Measurements from ENCODE around the gene ERICH6B.

GRCh38 chr13:45623516-45624090, 8.1 kb upstream of the ERICH6B start:
- TF ChIP-seq TAF1 (IDR thresholded peaks at IDR 0.05; ENCODE audit: borderline replicate concordance, low read depth, low read length) (no peak), POLR2A (IDR thresholded peaks at IDR 0.05; ENCODE audit: low read depth, low read length) (no peak)

Data from GM12892 (cell line).